Daoy (cell line): ENCODE measurements around the gene UPK1B. TPM values are rescaled to one million over a fixed set of nuclear protein-coding genes. Genes with fewer than 3 reads are reported as not detected.
A peak's percentile ranks its signal among the peaks of the same experiment; 100 is the strongest.
"Not testable (repeated sequence)": the region's sequence is repeated elsewhere in the genome, so short reads cannot be mapped to it uniquely, and the experiment has no call there.

Experiments
- DNase-seq: peaks from one replicate; pipeline ENCODE4 v3.0.0-alpha.2; 2015; ENCODE audit warnings: low read depth
- total RNA-seq: library from RNA; depleted of rRNA; stranded (reverse); fragments of >200 nt; shearing (Covaris generic); gene quantifications from 2 replicates; pipeline ENCODE4 v1.2.3, GENCODE V29; 2014; rRNA removed

The UPK1B gene
- not detected in 2 replicates for total RNA-seq

DNA sequence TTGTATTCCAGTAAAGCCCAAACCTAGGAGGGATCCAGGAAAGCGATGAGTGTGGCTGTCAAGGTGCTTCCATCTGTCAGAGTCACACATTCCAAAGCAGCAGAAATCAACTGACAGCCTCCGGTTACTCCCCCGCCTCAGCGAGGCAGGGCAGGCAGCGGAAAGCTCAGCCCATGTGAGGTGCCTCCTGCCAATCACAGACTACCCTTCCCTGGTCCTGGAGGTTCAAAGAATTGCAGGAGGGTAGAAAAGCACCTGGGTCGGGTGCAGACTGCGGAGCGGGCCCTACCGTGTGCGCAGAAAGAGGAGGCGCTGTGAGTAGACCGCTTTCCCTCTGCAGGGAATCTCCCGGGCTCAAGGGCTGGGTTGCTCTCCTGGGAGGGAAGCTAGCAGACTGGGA lies at the start of gene UPK1B:
Gene UPK1B (plus strand): TSS at position 274 of the 400 bp plus-strand sequence. CDS start 13,144 bp downstream, outside the sequence.
- DNase-seq: no peak

DNA sequence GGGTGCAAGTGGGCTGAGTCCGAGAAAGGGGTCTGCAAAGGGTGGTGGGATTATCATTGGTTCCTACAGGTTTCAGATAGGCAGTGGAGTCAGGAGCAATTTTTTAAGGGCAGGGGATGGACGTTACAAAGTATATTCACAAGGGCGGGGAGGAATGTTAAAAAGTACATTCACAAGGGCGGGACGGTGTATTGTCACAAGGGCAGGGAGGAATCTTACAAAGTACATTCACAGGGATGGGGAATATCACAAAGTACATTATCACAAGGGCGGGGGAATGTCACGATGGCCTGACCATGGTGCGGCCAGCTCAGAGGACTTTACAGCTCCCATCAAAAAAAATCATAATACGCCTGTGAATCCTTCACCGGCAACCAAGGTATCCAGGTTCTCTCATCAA lies 48.1 kb upstream of the UPK1B start:
- no peak for DNase-seq

DNA sequence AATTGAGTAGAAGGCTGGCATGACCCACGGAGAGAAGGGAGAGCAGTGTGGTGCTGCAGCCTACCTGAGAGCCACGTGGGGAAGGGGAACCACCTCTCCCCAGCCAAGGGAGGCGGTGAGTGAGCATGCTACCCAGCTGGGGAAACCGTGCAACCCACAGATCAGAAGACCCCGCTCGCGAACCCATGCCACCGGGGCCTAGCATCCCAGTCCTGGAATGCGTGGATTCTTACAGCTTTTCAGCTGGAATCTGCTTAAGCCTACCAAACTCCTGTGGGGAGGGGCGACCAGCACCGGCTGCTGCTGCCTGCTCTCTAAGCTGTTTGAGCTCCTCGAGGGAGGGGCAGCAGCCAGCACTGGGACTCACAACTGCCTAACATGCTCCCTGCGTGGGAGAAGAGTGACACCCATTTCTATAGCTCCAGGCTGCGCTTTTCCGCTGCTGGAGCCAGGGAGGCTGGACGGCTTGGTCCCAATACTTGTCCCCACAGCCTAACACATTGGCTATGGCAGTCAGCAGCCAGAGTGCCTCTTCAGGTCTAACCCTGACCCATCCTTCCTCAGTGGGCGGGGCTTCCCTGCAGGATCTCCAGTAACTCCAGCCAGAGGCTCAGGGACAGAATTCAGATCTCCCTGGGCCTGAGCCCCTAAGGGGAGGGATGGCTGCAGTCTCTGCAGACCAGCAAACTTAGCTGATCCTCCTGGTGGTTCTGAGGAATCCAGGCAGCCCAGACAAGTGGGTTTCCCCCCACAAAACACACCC lies 47.5 kb upstream of the UPK1B start:
- no peak for DNase-seq

GRCh38 chr3:119130291-119130690 lies 43.1 kb upstream of the UPK1B start:
- DNase-seq: not testable (repeated sequence)

GRCh38 chr3:119132291-119132690 lies 41.1 kb upstream of the UPK1B start:
- DNase-seq: not testable (repeated sequence)

DNA sequence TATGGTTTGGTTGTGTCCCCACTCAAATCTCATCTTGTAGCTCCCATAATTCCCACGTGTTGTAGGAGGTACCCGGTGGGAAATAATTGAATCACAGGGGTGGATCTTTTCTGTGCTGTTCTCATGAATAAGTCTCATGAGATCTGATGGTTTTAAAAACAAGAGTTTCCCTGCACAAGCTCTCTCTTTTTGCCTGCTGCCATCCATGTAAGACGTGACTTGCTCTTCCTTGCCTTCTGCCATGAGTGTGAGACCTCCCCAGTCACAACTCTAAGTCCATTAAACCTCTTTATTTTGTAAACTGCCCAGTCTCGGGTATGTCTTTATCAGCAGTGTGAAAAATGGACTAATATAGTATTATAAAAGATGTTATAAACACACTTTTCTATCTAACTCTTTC lies 34.0 kb upstream of the UPK1B start:
- DNase-seq: not testable (repeated sequence)

- DNase-seq: no peak
Measured at GRCh38 chr3:119140466-119140865, 32.9 kb upstream of the UPK1B start.

DNA sequence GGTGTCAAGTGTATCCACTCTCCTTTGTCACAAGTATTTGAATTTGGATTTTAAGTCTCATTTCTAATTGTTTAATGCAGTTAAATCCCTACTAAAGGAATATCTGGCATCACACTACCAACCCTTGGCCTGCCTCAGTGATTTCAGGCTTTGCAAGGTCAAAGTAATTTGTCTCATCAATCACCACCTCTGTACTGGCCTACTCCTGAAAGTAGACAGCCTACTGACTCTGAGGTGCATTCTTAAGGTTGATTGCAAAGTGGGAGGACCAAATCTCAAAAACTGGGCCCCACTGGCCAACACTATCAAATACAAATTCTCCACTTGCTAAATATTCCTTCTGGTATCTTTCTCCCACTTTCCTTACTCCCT lies 28.3 kb upstream of the UPK1B start:
- DNase-seq: no peak

GRCh38 chr3:119145500-119146167 lies 27.8 kb upstream of the UPK1B start, which contains the start of gene TEX55:
Gene TEX55, plus strand, starts transcription at chr3:119146165. Its CDS starts 25 bp downstream, at chr3:119146190.
- DNase-seq: peak; percentile 52

DNA sequence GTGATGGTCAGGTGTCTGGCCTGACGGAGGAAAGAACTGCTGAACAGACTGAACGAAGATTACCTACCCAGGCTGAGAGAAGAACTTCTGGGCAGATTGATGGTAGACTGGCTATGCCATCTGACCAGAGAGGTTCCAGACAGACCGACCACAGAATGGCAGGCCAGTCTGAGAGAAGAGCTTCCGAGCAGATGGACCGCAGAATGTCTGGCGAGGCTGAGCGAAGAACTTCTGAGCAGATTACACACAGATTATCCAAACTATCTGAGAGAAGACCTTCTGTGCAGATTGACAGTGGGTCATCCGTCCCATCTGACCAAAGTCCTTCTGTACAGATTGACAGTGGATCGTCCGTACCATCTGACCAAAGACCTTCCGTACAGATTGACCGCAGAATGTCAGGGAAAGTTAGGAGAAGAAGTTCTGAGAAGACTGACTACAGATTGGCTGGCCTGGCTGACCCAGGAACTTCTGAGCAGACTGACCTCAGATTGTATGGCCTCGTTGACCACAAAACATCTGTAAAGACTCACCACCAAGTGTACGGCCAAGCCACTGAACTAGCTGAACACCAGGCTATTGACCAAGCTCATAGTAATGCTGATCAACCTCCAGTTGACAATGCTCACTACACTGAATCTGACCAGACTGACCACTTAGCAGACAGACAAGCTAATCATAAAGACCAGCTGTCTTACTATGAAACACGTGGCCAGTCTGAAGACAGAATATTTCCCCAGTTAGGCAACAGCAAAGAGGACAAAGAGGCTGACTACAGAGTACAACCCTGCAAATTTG lies 26.6 kb upstream of the UPK1B start:
- no peak for DNase-seq

DNA sequence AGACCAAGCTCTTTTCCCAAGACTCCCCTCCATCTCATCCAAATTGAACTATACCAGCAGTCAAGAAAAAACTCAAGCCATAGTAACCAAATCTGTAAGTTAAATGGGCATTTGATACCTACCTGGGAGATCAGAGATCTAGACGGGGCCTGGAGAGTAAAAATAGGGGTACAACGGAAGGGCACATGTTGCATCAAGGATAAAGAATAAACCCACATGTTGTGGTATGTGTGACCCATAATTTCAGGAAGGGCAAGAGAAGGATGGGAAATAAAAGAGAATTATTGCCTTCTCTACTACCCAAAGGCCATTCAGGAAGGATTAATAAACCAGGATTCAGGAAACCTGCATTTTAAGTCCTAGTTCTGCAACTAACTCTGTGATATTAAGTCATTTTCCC lies 25.9 kb upstream of the UPK1B start:
- DNase-seq: no peak

GRCh38 chr3:119148493-119149180 lies 24.8 kb upstream of the UPK1B start:
- DNase-seq: peak; percentile 22

DNA sequence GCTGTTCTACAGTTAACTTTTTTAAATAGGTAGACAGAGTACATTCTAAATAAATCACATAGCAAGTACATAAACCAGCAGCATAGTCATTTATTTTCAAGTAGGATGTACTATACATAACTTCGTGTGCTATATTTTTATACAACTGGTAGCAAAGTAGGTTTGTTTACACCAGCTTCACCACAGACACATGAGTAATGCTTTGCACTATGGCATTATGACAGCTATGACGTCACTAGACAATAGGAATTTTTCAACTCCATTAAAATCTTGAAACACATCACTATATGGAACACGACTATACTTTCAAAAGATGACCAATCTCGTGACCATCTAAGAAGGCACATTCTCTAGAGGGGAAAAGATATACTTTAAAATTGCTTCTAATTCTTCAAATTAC lies 23.9 kb upstream of the UPK1B start:
- peak; percentile 34 for DNase-seq

- DNase-seq: no peak
Measured at GRCh38 chr3:119156868-119157267, 16.5 kb upstream of the UPK1B start.

- DNase-seq: no peak
Measured at GRCh38 chr3:119157971-119158370, 15.4 kb upstream of the UPK1B start.

DNA sequence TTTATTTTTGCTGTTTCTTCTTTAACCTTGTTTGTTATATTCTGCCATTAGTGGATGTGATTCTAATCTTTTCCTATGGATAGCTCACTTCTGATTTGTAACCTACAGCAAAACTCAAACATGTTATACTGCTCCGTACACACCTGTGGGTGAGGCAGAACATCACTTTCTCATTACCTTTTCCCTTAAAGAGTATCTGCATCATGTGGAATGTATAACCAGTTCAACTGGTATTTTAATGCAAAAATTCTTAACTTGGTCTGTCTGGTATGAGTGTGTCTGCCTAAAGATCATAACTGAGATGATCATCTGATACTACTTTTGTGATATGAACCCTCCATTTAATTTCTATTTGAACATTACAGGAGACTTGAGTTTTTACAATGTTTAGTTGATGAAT lies 13.0 kb upstream of the UPK1B start:
- DNase-seq: no peak

GRCh38 chr3:119160815-119161214 lies 12.6 kb upstream of the UPK1B start:
- no peak for DNase-seq

DNA sequence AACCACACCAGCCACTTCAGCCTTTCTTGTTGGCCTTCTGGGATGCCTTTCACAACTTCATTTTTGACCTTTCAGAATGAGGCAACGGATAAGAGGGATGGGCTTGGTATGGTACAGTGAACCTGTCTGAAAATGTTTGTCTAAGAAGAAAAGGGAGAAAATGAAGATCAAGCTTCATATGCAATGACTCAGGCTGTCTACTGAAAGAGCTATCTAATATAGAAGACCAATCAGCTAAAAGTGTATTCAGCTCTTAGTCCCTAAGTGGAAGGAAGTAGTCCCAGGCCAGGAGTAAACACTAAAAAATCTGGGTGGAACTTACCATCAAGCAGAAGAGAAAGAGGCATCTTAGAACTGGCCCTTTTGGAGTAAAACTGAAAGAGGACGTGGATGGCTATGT lies 12.2 kb upstream of the UPK1B start:
- DNase-seq: no peak

- DNase-seq: not testable (repeated sequence)
Measured at GRCh38 chr3:119164745-119165144, 8.7 kb upstream of the UPK1B start.

GRCh38 chr3:119170821-119171220 lies 2.6 kb upstream of the UPK1B start:
- no peak for DNase-seq

DNA sequence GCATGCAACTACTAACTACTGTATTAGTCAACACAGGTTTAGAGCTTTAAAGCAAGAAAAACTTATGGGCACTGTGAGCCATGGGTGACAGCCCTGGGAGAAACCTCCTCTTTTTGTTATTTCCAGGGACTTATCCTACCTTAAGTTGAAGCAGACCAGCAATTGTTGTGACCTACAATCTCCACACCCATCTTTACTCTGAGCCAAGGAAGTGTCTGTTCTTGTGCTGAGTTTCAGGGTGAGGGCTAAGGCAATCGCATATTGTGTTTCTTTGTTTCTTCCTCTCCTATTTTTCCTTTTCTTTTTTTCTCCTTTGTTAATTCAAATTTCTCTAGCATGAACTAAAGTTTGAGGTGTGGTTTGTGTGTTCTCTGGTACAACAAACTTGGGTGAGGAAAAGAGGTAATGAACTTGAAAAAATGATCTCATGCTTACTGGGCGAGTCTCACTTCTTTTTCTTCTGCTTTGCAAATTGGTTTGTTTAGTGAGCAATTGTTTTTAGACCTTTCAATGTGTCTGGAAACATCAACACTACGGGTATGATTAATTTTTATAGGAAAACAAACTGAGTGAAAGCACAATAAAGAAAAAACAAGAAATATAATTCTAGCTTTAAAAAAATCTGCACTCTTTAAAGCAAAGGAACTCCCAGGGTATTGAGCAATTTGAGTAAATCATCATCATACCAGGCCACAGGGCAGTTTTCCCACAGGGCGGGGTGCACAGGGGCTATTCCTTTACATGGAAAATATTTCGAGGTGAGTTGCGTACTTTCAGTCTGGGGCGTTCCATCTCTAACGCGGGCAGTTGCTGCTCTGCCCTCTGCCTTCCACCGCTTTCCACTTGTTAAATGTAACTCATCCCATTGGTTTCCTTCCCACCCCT lies 2.7 kb downstream of the UPK1B start:
- DNase-seq: peak; percentile 54
